GM13976 (cell line): Measurements from ENCODE around the gene SMG9.

Experiments used
- DNase-seq: peaks from one replicate; pipeline ENCODE4 v3.0.0; 2012; ENCODE audit warnings: low spot score
- in situ Hi-C: fragments of 300-500 bp; cut with MboI; formaldehyde crosslinking; loops from one replicate; pipeline ENCODE4 v1.12.0; 2022; ENCODE audit warnings: low sequenced_read_pairs, mixed read lengths, inconsistent platforms; ENCODE audit not compliant: unreplicated experiment
- TF ChIP-seq, protein P1 (sequence below): IDR thresholded peaks from 2 replicates; pipeline ENCODE4 v1.5.1; 2012; ENCODE audit warnings: borderline replicate concordance, mild to moderate bottlenecking; ENCODE audit not compliant: insufficient read depth; ENCODE audit errors: extremely low read depth, missing control alignments, control extremely low read depth

Gene SMG9

DNA sequence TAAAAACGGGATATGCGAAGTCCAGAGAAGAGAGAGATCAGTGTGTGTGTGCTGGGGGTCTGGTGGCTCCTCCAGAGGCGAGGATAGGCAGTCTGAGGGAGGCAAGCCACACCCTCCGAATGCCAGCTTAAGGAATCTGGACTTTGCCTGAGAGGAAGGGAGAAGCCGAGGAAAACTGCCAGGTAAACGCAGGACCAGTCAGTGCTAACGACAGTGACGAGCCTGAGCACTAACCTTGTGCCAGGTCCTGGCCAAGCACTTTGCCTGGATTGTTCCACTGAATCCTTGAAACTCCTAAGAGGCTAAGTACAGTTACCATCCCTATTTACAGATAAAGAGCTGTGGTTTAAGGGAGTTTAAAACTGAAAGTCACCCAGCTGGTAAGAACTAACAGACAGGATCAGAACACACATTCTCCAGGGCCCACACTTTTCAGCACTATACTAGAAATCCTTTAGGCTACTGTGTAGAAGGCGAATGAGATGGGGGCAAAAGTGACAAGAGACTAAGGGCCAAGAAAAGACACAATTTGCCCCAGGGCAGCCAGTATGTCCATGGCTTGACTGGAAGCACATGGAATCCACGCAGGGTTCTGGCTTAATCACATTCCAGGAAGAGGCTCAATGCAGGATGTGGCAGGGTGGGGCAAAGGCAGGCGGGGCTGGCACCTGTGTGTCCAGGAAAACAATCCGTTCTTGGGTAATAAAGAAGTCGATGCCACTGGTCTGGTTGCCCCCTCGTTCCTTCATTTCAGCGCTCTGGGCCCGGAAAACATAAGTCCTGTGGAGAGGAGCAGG is 15.1 kb downstream of the SMG9 start:
- in situ Hi-C loops: loop anchor here (5.0 kb wide), 1 partner anchor 68 kb away; no protein-coding TSS in a partner anchor
- TF ChIP-seq, protein P1, sequence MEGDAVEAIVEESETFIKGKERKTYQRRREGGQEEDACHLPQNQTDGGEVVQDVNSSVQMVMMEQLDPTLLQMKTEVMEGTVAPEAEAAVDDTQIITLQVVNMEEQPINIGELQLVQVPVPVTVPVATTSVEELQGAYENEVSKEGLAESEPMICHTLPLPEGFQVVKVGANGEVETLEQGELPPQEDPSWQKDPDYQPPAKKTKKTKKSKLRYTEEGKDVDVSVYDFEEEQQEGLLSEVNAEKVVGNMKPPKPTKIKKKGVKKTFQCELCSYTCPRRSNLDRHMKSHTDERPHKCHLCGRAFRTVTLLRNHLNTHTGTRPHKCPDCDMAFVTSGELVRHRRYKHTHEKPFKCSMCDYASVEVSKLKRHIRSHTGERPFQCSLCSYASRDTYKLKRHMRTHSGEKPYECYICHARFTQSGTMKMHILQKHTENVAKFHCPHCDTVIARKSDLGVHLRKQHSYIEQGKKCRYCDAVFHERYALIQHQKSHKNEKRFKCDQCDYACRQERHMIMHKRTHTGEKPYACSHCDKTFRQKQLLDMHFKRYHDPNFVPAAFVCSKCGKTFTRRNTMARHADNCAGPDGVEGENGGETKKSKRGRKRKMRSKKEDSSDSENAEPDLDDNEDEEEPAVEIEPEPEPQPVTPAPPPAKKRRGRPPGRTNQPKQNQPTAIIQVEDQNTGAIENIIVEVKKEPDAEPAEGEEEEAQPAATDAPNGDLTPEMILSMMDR: no peak
- no peak for DNase-seq

DNA sequence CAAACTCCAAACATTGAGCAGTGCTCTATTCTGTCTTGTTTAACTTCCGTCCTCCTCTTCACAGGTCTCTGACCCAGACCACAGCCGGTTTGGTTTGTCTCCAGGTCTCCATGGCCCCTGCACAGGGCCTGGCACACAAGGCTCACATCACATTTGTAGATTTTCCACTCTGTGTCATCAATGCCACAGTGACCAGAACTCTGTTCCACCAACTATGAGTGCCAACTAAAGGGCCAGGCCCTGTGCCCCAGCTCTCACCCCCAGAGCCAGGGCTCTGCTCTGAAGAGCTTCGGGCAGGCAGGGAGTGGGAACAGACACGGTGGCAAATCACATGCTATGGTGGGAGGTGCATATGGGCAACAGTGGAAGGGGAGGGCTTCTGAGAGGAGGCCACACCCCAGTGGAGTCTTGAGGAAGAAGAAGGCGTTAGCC is 16.0 kb downstream of the SMG9 start:
- in situ Hi-C loops: loop anchor here (5.0 kb wide), 1 partner anchor 69 kb away; no protein-coding TSS in a partner anchor
- no peak for DNase-seq
- TF ChIP-seq, protein P1: no peak

DNA sequence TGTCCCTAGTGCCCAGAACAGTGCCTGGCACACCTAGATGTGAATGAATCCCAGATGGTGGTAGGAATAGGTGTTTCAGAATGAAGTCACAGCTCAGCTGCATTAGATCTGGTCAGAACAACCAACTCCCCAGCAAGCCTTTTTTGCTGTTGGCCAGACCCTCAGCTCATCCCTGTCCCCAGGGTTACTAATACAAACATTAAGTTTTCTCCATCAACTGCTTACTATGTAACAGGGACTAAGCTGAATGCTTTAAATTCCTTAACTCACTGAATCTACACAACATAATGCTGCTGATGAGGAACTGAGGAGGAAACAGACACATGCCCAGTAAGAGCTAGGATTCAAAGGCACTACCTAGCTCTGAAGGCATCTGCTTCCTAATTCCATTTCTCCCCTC is 18.8 kb downstream of the SMG9 start:
- TF ChIP-seq, protein P1: no peak
- DNase-seq: no peak
- in situ Hi-C loops: loop anchor here (5.0 kb wide), 1 partner anchor 71 kb away; no protein-coding TSS in a partner anchor

DNA sequence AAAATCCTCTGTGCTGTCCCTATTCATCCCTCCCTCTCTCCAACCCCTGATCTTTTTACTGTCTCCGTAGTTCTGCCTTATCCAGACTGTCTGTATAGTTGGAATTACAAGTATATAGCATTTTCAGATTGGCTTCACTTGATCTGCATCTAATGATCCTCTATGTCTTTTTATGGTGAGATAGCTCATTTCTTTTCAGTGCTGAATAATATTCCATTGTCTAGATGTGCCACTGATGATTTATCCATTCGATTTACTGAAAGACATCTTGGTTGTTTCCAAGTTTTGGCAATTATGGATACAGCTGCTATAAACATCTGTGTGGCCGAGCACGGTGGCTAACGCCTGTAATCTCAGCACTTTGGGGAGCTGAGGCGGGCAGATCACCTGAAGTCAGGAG is 19.7 kb downstream of the SMG9 start:
- TF ChIP-seq, protein P1: no peak
- DNase-seq: no peak
- in situ Hi-C loops: loop anchor here (5.0 kb wide), 1 partner anchor 72 kb away; no protein-coding TSS in a partner anchor

DNA sequence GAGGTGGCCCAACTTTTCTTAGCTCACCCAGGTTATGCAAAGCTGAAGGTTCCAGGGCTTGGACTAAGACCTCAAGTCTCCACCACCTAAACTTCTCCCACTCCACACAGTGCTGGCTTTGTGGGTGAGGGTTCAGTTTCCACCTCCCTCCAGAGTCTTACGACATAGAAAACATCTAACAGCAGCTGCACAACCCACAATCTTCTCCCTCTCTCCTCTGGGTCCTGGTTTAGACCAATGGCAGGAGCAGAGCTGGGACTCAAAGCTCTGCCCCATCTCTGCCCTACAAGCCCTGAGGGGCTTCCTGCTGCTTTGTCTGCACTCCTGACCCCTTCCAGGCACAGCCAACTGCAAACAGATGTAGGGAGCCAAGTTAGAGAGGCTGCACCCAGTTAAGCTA is 22.9 kb downstream of the SMG9 start:
- no peak for DNase-seq
- in situ Hi-C loops: no loop called here
- TF ChIP-seq, protein P1: no peak

DNA sequence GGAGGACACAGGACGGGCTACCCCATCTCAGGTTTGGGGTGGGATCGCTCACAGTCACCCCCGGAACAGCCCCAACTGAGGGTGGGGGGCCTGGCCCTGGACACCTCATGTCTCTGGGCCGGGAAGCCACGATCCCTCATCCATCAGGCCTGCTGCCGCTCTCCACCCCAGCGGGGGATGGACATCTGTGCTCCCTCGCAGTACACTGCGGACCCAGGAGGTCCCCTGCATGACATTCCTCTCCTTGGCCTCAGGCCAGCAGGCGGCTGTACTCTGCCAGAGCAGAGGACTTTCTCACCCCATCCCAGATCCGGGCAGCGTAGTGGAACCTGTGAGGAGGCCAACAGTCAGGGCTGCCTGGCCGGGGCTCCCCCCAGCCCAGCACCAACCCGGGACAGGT is 23.4 kb downstream of the SMG9 start:
- no peak for DNase-seq
- in situ Hi-C loops: no loop called here
- TF ChIP-seq, protein P1: no peak
